RWPE2 (cell line): ENCODE measurements around the gene MAN1C1.
A peak's percentile ranks its signal among the peaks of the same experiment; 100 is the strongest.

Experiments used
- ATAC-seq: fragments of 200-7000 bp; cut with Tn5 transposase; 3 replicates; pipeline ENCODE4 v1.9.1; 2021; ENCODE audit warnings: low read depth
- DNase-seq: peaks from one replicate; pipeline ENCODE4 v3.0.0-alpha.2; 2020; ENCODE audit warnings: low spot score
- H3K27ac ChIP-seq: fragments of 450-650 bp; 2 replicates; pipeline ENCODE4 v1.5.1; 2017; ENCODE audit warnings: mild to moderate bottlenecking; ENCODE audit not compliant: poor library complexity, severe bottlenecking
- H3K27me3 ChIP-seq: fragments of 250-450 bp; sonication (Bioruptor Pico); 2 replicates; pipeline ENCODE4 v1.5.1; 2021; ENCODE audit warnings: mild to moderate bottlenecking, moderate library complexity; ENCODE audit not compliant: insufficient read depth, poor library complexity, severe bottlenecking
- H3K36me3 ChIP-seq: fragments of 250-450 bp; sonication (Bioruptor Pico); 2 replicates; pipeline ENCODE4 v1.5.1; 2020; ENCODE audit warnings: low read depth, mild to moderate bottlenecking, moderate library complexity
- H3K4me1 ChIP-seq: fragments of 250-450 bp; sonication (Bioruptor Pico); 2 replicates; pipeline ENCODE4 v1.5.1; 2021; ENCODE audit warnings: mild to moderate bottlenecking, moderate library complexity; ENCODE audit not compliant: insufficient read depth, poor library complexity, severe bottlenecking
- H3K4me3 ChIP-seq: fragments of 250-450 bp; sonication (Bioruptor Pico); 2 replicates; pipeline ENCODE4 v1.5.1; 2021; ENCODE audit warnings: mild to moderate bottlenecking, moderate library complexity; ENCODE audit not compliant: severe bottlenecking
- H3K9me3 ChIP-seq: fragments of 250-450 bp; sonication (Bioruptor Pico); 2 replicates; pipeline ENCODE4 v1.5.1; 2021; ENCODE audit warnings: mild to moderate bottlenecking, moderate library complexity; ENCODE audit not compliant: severe bottlenecking
- TF ChIP-seq, protein P1 (sequence below): fragments of 450-650 bp; IDR thresholded peaks from one replicate; pipeline ENCODE4 v1.5.1; 2017; ENCODE audit warnings: mild to moderate bottlenecking, moderate library complexity; ENCODE audit not compliant: poor library complexity, severe bottlenecking

MAN1C1 gene

DNA sequence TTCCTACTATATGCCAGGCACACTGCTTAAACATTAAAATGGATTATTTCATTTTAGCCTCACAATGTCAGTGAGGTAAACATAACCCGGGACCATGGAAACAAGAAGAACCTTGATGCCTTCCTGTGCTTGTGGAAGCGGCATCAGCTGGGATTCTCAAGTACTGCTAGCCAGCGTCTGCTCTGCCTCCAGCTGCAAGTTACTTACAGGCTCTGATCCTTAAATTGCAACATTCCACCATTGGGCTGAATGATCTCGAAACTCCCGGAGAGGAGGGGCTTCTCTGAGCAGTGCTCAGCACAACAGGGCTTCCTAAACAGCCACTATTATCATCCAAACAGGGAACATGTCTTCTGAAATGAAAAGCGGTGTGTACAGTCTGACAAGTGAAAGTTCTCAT is 6.7 kb upstream of the MAN1C1 start:
- peaks cover 7% of the 10 kb centered on the region for H3K27me3 ChIP-seq
- ATAC-seq = no peak
- DNase-seq = no peak
- TF ChIP-seq, protein P1, sequence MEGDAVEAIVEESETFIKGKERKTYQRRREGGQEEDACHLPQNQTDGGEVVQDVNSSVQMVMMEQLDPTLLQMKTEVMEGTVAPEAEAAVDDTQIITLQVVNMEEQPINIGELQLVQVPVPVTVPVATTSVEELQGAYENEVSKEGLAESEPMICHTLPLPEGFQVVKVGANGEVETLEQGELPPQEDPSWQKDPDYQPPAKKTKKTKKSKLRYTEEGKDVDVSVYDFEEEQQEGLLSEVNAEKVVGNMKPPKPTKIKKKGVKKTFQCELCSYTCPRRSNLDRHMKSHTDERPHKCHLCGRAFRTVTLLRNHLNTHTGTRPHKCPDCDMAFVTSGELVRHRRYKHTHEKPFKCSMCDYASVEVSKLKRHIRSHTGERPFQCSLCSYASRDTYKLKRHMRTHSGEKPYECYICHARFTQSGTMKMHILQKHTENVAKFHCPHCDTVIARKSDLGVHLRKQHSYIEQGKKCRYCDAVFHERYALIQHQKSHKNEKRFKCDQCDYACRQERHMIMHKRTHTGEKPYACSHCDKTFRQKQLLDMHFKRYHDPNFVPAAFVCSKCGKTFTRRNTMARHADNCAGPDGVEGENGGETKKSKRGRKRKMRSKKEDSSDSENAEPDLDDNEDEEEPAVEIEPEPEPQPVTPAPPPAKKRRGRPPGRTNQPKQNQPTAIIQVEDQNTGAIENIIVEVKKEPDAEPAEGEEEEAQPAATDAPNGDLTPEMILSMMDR = no peak
- no peak overlapping the region for H3K27ac ChIP-seq
- H3K36me3 ChIP-seq = no peaks in the 10 kb centered on the region
- no peaks in the 10 kb centered on the region for H3K9me3 ChIP-seq
- H3K4me1 ChIP-seq = peaks cover 2% of the 10 kb centered on the region
- no peak overlapping the region for H3K4me3 ChIP-seq

GRCh38 chr1:25610822-25611630 is 5.6 kb upstream of the MAN1C1 start:
- no peak overlapping the region for H3K4me3 ChIP-seq
- H3K4me1 ChIP-seq = peaks cover 2% of the 10 kb centered on the region
- H3K27ac ChIP-seq = no peak overlapping the region
- H3K36me3 ChIP-seq = no peaks in the 10 kb centered on the region
- ATAC-seq (0 out of 3 replicates have a peak, but pooled peaks have one; percentile 23), DNase-seq (no peak)
- H3K27me3 ChIP-seq = peaks cover 7% of the 10 kb centered on the region
- TF ChIP-seq, protein P1 = peak; percentile 42
- no peaks in the 10 kb centered on the region for H3K9me3 ChIP-seq

- DNase-seq (no peak), ATAC-seq (no peak)
- peaks cover 7% of the 10 kb centered on the region for H3K27me3 ChIP-seq
- H3K4me3 ChIP-seq = no peak overlapping the region
- H3K36me3 ChIP-seq = no peaks in the 10 kb centered on the region
- TF ChIP-seq, protein P1 = no peak
- peaks cover 2% of the 10 kb centered on the region for H3K4me1 ChIP-seq
- no peaks in the 10 kb centered on the region for H3K9me3 ChIP-seq
- no peak overlapping the region for H3K27ac ChIP-seq
Observed at GRCh38 chr1:25611843-25612242, 4.7 kb upstream of the MAN1C1 start.

DNA sequence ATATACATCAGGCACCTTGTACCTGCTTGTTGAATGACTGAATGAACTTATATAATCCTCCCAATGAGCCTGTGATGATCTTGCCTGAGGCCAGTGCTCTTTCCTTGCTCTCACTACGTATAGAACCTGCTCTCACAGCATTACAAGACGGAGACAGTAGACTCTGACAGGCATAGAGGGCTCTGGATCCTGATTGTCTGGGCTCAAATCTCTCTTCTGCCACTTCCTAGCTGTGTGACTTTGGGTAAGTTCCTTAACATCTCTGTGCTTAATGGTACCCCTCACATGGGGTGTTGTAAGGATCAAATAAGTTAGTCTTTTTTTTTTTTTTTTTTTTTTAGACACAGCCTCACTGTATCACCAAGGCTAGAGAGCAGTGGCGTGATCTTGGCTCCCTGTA is 4.2 kb upstream of the MAN1C1 start:
- Histone ChIP-seq H3K27me3 (peaks cover 10% of the 10 kb centered on the region), H3K4me3 (no peak overlapping the region), H3K36me3 (no peaks in the 10 kb centered on the region), H3K9me3 (no peaks in the 10 kb centered on the region), H3K27ac (no peak overlapping the region), H3K4me1 (peaks cover 2% of the 10 kb centered on the region)
- ATAC-seq (no peak), DNase-seq (no peak)
- TF ChIP-seq, protein P1 = no peak

- no peaks in the 10 kb centered on the region for H3K9me3 ChIP-seq
- ATAC-seq (no peak), DNase-seq (no peak)
- H3K4me3 ChIP-seq = no peak overlapping the region
- peaks cover 2% of the 10 kb centered on the region for H3K4me1 ChIP-seq
- no peak overlapping the region for H3K27ac ChIP-seq
- TF ChIP-seq, protein P1 = no peak
- H3K27me3 ChIP-seq = peaks cover 16% of the 10 kb centered on the region
- no peaks in the 10 kb centered on the region for H3K36me3 ChIP-seq
Observed at GRCh38 chr1:25613091-25613490, 3.5 kb upstream of the MAN1C1 start.
